Omental fat pad (tissue), 4 donors: Measurements from ENCODE around the gene LRRIQ1. TPM values are rescaled to one million over a fixed set of nuclear protein-coding genes. Genes with fewer than 3 reads are reported as not detected.

Experiments used
- ATAC-seq: fragments of 150-250 bp; one replicate; pipeline ENCODE4 v1.9.1; 2016; ENCODE audit warnings: mild to moderate bottlenecking, moderate library complexity; ENCODE audit not compliant: low FRiP score
- DNase-seq: peaks from one replicate; pipeline ENCODE4 v3.0.0-alpha.2; 2019; ENCODE audit warnings: low spot score
- total RNA-seq, 4 donors: library from RNA; depleted of rRNA; stranded (reverse); fragments of >200 nt; gene quantifications; one replicate each; pipeline ENCODE4 v1.1.0, GENCODE V29; 2016
- TF ChIP-seq, protein P1 (sequence below), 3 donors: fragments of 450-650 bp; IDR thresholded peaks; one replicate each; pipeline ENCODE4 v1.5.1; 2016 to 2017; ENCODE audit warnings: antibody characterized with exemption in 3 of 3, mild to moderate bottlenecking in 3 of 3, moderate library complexity in 2 of 3

LRRIQ1 gene
- total RNA-seq, 4 donors from 2014 or later, result 0.13 to 1.4 TPM; not detected in 2

- DNase-seq (no peak), ATAC-seq (no peak)
- TF ChIP-seq, protein P1, sequence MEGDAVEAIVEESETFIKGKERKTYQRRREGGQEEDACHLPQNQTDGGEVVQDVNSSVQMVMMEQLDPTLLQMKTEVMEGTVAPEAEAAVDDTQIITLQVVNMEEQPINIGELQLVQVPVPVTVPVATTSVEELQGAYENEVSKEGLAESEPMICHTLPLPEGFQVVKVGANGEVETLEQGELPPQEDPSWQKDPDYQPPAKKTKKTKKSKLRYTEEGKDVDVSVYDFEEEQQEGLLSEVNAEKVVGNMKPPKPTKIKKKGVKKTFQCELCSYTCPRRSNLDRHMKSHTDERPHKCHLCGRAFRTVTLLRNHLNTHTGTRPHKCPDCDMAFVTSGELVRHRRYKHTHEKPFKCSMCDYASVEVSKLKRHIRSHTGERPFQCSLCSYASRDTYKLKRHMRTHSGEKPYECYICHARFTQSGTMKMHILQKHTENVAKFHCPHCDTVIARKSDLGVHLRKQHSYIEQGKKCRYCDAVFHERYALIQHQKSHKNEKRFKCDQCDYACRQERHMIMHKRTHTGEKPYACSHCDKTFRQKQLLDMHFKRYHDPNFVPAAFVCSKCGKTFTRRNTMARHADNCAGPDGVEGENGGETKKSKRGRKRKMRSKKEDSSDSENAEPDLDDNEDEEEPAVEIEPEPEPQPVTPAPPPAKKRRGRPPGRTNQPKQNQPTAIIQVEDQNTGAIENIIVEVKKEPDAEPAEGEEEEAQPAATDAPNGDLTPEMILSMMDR (IDR thresholded peaks at IDR 0.05), result no peak
Observed at GRCh38 chr12:85017618-85018017, 18.5 kb upstream of the LRRIQ1 start.

GRCh38 chr12:85018098-85018497 is 18.1 kb upstream of the LRRIQ1 start:
- TF ChIP-seq, protein P1 (IDR thresholded peaks at IDR 0.05), result no peak
- ATAC-seq (no peak), DNase-seq (no peak)

DNA sequence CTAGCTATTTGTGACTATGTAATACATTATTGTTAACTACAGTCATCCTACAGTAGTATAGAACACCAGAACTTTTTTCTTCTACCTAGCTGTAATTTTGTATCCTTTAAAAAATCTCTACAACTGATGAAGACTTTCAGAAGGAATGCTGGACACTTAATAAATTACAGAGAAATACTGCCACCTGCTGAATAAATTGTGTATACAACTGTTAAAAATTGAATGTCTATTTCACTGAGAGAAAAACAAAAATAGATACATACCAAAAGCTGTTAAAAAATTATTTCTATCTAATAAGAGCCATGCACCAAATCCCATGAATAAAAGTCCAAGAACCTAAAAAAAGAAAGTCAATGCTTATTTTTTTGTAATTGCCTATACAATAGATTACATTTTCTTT is 6.7 kb upstream of the LRRIQ1 start:
- TF ChIP-seq, protein P1 (IDR thresholded peaks at IDR 0.05), result no peak
- ATAC-seq (no peak), DNase-seq (no peak)

DNA sequence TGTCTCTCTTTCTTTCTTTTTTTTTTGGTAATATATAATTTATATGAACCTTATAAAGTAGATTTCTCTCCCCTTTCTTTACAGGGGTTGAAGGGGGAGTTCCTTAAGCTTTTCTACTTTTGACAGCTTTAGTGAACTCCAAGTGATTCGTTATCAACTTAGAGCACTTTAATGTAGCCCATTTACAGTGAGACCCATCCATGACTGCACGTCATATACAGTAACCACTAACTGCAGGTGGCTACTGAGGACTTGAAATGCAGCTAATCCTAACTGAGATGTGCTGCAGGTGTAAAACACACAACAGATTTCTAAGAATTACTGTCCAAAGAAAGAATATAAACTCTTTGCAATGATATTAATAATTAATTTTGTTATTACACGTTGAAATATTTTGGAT is 582 bp downstream of the LRRIQ1 start:
- TF ChIP-seq, protein P1 (IDR thresholded peaks at IDR 0.05), result no peak
- DNase-seq (no peak), ATAC-seq (no peak)

DNA sequence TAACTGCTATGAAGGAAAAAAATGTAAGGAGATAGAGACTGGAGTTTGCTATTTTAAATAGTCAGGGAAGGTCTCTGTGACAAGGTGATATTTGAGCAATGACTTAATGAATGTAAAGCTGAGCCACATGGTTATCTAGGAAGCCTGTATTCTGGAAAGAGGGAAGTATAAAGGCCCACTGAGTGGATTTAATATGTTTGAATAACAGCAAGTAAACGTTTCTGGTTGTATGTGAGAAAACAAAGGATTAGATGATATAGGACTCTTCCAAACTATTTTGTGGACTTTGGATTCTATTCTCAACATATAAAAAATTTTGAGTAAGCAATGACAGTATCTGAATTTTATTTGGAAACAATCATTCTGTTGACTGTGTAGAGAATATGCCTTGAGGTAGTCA is 5.2 kb downstream of the LRRIQ1 start:
- DNase-seq (no peak), ATAC-seq (no peak)
- TF ChIP-seq, protein P1 (IDR thresholded peaks at IDR 0.05), result no peak

DNA sequence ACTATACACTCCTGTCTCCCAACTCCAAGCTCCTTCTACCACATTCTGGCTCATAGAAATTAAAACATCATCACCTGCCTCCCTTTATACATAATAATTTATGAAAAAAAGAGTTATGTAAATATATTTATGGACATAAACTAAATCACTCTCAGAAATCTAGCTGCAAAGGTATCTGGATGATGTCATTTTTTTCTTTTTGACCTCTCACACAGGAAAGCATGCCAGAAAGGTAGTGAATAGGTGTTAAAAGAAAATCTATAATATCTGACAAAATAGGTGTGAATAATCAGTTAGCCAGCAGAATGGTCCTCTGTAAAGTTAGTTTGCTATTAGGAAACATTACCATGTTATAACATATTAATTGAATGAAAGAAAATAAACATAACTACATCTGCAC is 7.7 kb downstream of the LRRIQ1 start:
- TF ChIP-seq, protein P1 (IDR thresholded peaks at IDR 0.05), result no peak
- ATAC-seq (no peak), DNase-seq (no peak)

DNA sequence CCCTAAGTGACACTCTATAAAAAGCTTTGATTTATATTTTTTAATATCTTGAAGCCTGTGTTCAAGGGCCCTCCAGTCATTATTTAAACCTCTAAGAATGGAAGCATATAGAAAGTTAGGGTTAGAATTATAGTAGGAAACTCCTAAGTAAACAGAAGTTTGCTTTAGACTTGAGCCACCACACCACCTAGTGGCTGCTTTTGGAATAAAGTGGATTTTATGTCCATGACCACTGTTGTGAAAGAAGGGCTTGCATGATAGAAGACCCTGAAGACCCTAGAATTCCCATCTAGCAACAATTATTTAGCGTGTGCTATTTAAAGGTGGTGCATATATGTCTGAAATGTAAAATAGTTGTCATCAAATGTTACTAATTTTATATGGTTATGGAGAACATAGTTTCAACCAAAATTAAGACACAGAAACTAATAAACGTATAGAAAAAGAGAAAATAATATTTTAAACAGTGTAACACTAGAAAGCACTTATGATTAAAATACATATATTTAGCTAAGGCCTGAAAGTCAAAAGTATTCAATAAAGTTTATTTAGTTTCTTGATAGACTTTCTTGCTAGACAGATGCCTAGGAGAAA is 21.3 kb downstream of the LRRIQ1 start:
- TF ChIP-seq, protein P1 (IDR thresholded peaks at IDR 0.05), result peak in 1 of 3 donors; percentile 11
- ATAC-seq (no peak), DNase-seq (no peak)
